ENCODE results near the gene NRXN3.

DNA sequence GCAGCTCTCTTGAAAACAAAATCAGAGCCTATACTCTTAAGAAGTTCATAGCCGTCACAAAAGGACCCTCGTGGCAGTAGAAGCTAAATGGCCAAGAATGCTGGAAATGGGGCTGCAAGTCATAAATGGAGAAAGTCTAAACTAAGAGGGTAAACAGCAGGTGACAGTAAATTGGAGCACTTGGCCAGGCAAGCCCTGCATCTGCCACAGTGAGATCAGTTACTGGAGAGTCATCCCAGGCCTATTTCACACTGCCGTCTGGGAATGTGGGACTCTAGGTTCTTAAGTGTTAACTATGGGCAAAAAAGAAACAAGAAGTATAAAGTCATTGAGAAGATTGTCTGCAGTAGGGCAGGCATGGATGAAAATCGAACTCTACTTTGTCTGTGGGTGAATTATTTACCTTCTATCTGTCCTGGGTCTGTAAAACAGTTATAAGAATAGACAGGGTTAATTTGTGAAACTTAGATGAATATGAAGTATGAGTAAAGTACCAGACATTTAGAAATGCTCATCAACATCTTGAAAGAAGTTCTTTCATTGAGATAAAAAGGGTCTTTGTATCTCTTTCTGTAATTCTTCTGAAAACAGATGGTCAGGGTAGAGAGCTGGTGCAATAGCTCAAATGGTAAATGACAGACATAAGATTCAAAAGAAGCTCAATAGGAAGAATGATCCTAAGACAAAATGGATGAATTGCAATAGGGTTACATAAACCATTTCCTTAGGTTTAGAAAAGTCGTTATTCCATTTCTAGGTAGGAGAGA, 1248.7 kb downstream of the NRXN3 start:
- no peak for TF ChIP-seq CTCF (IDR thresholded peaks at IDR 0.05)
- TF ChIP-seq POLR2A (IDR thresholded peaks at IDR 0.05): no peak

Data from stomach (tissue), 4 donors.